Esophagus muscularis mucosa (tissue), 4 donors: ENCODE measurements around the gene UTF1.

Experiments
- EP300 ChIP-seq: sonication (generic); formaldehyde crosslinking; IDR thresholded peaks from one replicate; pipeline ENCODE4 v1.6.1; 2017; ENCODE audit warnings: antibody characterized with exemption
- POLR2A ChIP-seq: fragments of 450-650 bp; IDR thresholded peaks from one replicate; pipeline ENCODE4 v1.6.1; 2017; ENCODE audit warnings: antibody characterized with exemption, moderate library complexity, mild to moderate bottlenecking, low read depth
- POLR2AphosphoS5 ChIP-seq, 2 donors: sonication (generic); formaldehyde crosslinking; IDR thresholded peaks; one replicate each; pipeline ENCODE4 v1.6.1; 2017; ENCODE audit warnings: antibody characterized with exemption in 2 of 2
- TF ChIP-seq, protein P1 (sequence below), 3 experiments: fragments of 200-600 bp in 2 of 3; fragments of 450-650 bp in 1 of 3; sonication (generic) in 2 of 3; IDR thresholded peaks; one replicate each; pipeline ENCODE4 v1.5.1; 2017 to 2019; ENCODE audit warnings: antibody characterized with exemption in 3 of 3, mild to moderate bottlenecking in 2 of 3, moderate library complexity in 1 of 3

DNA sequence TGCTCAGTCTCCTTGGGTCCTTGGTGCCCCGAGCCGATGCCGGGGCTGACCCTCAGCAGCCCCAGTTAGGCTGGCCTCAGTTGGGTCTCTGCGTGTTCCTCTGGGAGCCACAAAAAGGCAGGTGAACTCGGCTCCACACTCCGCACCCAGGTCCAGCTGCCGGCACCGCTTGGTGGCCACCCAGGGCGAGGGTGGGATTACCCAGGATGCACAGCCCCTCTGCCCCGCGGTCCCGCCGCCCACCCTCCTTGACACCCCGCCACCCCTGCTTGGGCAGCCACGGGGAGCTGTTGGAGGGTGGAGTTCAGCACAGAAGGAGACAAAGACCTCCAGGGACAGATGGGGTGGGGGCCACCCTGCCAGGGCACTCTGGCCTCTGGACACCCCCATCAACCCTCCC, 25.3 kb downstream of the UTF1 start:
- TF ChIP-seq, protein P1, sequence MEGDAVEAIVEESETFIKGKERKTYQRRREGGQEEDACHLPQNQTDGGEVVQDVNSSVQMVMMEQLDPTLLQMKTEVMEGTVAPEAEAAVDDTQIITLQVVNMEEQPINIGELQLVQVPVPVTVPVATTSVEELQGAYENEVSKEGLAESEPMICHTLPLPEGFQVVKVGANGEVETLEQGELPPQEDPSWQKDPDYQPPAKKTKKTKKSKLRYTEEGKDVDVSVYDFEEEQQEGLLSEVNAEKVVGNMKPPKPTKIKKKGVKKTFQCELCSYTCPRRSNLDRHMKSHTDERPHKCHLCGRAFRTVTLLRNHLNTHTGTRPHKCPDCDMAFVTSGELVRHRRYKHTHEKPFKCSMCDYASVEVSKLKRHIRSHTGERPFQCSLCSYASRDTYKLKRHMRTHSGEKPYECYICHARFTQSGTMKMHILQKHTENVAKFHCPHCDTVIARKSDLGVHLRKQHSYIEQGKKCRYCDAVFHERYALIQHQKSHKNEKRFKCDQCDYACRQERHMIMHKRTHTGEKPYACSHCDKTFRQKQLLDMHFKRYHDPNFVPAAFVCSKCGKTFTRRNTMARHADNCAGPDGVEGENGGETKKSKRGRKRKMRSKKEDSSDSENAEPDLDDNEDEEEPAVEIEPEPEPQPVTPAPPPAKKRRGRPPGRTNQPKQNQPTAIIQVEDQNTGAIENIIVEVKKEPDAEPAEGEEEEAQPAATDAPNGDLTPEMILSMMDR (IDR thresholded peaks at IDR 0.05) = no peak
- TF ChIP-seq POLR2A = no peak
- TF ChIP-seq EP300 = no peak
- TF ChIP-seq POLR2AphosphoS5 (IDR thresholded peaks at IDR 0.05) = no peak
